ENCODE measurements around the gene GCC2. TPM values are rescaled to one million over a fixed set of nuclear protein-coding genes. Genes with fewer than 3 reads are reported as not detected.
"Not testable (repeated sequence)": the region's sequence is repeated elsewhere in the genome, so short reads cannot be mapped to it uniquely, and the experiment has no call there.

GCC2 gene
- total RNA-seq, 1 donor from 2014 or later: 34.3 TPM

DNA sequence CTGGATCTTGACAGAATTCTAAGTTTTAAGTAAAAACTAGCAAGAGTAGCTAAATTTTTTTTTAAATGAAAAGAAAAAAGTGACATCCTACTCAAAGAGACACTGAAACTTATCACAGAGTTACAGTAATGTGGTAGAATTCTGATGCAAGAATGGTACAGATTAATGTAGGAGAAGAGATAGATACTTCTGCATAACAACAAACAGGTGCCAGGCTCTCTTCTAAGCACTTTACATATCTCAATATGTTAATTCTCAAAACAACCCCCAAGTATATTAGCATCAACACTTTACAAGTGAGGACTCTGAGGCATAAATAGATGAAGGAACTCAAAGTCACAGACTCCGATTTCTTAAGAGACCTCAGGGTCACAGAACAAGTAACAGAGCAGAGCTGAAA, 28.1 kb downstream of the GCC2 start:
- H3K36me3 Mint-ChIP-seq (ENCODE audit: unreplicated experiment): peaks cover 51% of the 10 kb centered on the region
- H3K9me3 Mint-ChIP-seq (ENCODE audit: unreplicated experiment): no peaks in the 10 kb centered on the region
- H3K4me1 Mint-ChIP-seq (ENCODE audit: unreplicated experiment): no peaks in the 10 kb centered on the region
- no peak overlapping the region for H3K27ac Mint-ChIP-seq (ENCODE audit: unreplicated experiment)
- DNase-seq (ENCODE audit: extremely low spot score, unreplicated experiment): no peak
- no peak overlapping the region for H3K4me3 Mint-ChIP-seq (ENCODE audit: unreplicated experiment)
- H3K27me3 Mint-ChIP-seq (ENCODE audit: unreplicated experiment): no peaks in the 10 kb centered on the region
- TF ChIP-seq, protein P1, sequence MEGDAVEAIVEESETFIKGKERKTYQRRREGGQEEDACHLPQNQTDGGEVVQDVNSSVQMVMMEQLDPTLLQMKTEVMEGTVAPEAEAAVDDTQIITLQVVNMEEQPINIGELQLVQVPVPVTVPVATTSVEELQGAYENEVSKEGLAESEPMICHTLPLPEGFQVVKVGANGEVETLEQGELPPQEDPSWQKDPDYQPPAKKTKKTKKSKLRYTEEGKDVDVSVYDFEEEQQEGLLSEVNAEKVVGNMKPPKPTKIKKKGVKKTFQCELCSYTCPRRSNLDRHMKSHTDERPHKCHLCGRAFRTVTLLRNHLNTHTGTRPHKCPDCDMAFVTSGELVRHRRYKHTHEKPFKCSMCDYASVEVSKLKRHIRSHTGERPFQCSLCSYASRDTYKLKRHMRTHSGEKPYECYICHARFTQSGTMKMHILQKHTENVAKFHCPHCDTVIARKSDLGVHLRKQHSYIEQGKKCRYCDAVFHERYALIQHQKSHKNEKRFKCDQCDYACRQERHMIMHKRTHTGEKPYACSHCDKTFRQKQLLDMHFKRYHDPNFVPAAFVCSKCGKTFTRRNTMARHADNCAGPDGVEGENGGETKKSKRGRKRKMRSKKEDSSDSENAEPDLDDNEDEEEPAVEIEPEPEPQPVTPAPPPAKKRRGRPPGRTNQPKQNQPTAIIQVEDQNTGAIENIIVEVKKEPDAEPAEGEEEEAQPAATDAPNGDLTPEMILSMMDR (IDR thresholded peaks at IDR 0.05): no peak

DNA sequence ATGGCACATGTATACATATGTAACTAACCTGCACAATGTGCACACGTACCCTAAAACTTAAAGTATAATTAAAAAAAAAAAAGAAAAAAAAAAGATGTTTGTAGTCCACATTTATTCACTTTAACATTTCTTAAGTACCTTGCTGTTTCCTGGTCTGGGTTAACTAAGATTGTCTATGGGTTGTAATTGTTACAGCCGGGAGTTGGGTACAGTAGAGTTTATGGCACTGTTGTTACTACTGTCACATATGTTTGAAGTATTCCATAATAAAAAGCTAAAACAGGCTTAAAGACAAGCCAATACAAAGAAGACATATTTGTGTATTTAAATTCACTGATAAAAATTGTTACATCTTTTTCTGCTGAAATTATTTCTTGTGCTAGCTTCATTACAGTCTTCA, 36.2 kb downstream of the GCC2 start:
- H3K27ac Mint-ChIP-seq (ENCODE audit: unreplicated experiment): no peak overlapping the region
- H3K9me3 Mint-ChIP-seq (ENCODE audit: unreplicated experiment): peaks cover 4% of the 10 kb centered on the region
- no peak overlapping the region for H3K4me3 Mint-ChIP-seq (ENCODE audit: unreplicated experiment)
- DNase-seq (ENCODE audit: extremely low spot score, unreplicated experiment): no peak
- TF ChIP-seq, protein P1 (IDR thresholded peaks at IDR 0.05): no peak
- peaks cover 53% of the 10 kb centered on the region for H3K36me3 Mint-ChIP-seq (ENCODE audit: unreplicated experiment)
- no peaks in the 10 kb centered on the region for H3K27me3 Mint-ChIP-seq (ENCODE audit: unreplicated experiment)
- no peaks in the 10 kb centered on the region for H3K4me1 Mint-ChIP-seq (ENCODE audit: unreplicated experiment)

DNA sequence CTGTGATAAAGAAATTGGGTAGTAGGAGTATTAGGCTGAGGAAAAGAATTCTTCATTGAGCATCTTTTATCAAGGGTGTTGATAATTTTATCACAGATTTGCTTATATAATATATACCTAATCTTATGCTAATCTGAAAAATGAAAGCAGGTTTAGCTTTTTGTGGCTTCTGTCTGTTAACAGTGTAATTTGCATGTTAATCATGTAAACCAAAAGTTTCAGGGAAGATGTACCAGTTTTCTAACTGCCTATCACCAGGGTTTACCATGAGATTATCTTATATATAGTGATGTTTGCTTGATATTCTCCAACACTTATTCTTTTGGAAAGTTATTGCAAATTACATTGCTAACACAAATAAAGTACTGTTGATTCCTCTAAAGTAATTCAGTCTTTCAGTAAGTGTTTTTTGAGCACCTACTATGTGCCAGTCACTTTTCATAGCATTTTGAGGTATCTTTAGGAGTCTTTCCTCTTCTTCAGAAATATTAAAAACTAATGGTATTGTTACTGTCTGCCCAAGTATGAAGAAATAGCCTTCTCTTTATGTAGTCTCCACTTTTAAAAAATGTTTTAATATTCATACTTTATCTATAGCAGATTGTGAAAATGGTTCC, 41.6 kb downstream of the GCC2 start:
- Mint-ChIP-seq H3K27ac (ENCODE audit: unreplicated experiment) (peak overlapping the region; percentile 6), H3K4me3 (ENCODE audit: unreplicated experiment) (no peak overlapping the region), H3K4me1 (ENCODE audit: unreplicated experiment) (peaks cover 14% of the 10 kb centered on the region), H3K36me3 (ENCODE audit: unreplicated experiment) (peaks cover 49% of the 10 kb centered on the region), H3K27me3 (ENCODE audit: unreplicated experiment) (no peaks in the 10 kb centered on the region), H3K9me3 (ENCODE audit: unreplicated experiment) (no peaks in the 10 kb centered on the region)
- TF ChIP-seq, protein P1 (IDR thresholded peaks at IDR 0.05): no peak
- no peak for DNase-seq (ENCODE audit: extremely low spot score, unreplicated experiment)

DNA sequence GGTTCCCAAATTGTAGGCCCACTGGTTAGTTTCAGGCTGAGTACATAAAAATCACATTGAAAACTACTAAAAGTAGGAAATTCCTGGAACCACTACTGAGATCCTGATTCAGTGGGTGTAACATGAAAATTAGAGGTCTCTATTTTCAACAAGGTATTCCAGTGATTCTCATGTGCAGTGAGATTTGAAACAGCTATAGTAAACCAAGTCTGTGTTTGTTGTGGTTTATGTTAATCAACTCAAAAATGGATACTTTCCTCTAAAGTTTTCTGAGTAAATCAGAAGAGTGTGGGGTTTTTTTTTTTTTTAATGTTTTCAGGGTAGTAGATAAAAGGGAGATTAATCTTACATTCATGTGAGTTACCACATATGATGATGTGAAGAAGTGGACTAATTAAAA, 42.8 kb downstream of the GCC2 start:
- no peak for DNase-seq (ENCODE audit: extremely low spot score, unreplicated experiment)
- Mint-ChIP-seq H3K9me3 (ENCODE audit: unreplicated experiment) (no peaks in the 10 kb centered on the region), H3K27me3 (ENCODE audit: unreplicated experiment) (no peaks in the 10 kb centered on the region), H3K4me1 (ENCODE audit: unreplicated experiment) (peaks cover 14% of the 10 kb centered on the region), H3K4me3 (ENCODE audit: unreplicated experiment) (no peak overlapping the region), H3K27ac (ENCODE audit: unreplicated experiment) (peak overlapping the region; percentile 86), H3K36me3 (ENCODE audit: unreplicated experiment) (peaks cover 49% of the 10 kb centered on the region)
- TF ChIP-seq, protein P1 (IDR thresholded peaks at IDR 0.05): no peak

DNA sequence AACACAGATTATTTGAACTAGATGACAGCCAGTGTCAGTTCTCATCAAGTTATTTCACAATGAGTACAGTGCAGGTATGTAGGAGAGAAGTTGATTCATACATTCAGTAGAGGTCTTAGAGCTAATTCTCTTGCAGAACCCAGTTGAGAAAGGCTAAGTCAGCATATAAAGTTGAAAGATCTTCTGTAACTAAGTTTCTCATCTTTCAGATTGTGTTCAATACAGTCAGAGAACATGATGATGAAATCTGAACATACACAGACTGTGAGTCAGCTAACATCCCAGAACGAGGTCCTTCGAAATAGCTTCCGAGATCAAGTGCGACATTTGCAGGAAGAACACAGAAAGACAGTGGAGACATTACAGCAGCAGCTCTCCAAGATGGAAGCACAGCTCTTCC, 43.4 kb downstream of the GCC2 start:
- no peak for DNase-seq (ENCODE audit: extremely low spot score, unreplicated experiment)
- H3K9me3 Mint-ChIP-seq (ENCODE audit: unreplicated experiment): no peaks in the 10 kb centered on the region
- H3K4me1 Mint-ChIP-seq (ENCODE audit: unreplicated experiment): peaks cover 14% of the 10 kb centered on the region
- TF ChIP-seq, protein P1 (IDR thresholded peaks at IDR 0.05): peak; percentile 12
- H3K27me3 Mint-ChIP-seq (ENCODE audit: unreplicated experiment): no peaks in the 10 kb centered on the region
- H3K27ac Mint-ChIP-seq (ENCODE audit: unreplicated experiment): peak overlapping the region; percentile 86
- no peak overlapping the region for H3K4me3 Mint-ChIP-seq (ENCODE audit: unreplicated experiment)
- H3K36me3 Mint-ChIP-seq (ENCODE audit: unreplicated experiment): peaks cover 46% of the 10 kb centered on the region

DNA sequence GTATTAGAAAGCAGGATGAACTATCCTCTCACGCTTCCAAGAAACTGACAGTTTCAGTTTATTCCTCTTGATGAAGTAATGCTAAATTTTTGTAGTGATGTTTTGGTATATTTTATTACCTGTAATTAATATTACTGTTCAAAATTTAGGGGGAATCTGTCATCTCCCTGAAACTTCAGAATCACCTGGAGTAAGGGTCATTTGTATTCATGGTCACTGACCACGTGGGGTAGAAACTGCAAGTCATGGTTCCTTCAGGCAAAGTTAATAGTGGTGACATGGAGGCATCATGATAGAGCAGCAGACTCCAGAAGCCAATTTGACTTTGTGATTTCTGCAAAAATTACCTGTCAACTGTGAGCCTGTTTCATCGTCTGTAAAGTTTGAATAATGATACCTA, 47.2 kb downstream of the GCC2 start:
- H3K36me3 Mint-ChIP-seq (ENCODE audit: unreplicated experiment): peaks cover 35% of the 10 kb centered on the region

DNA sequence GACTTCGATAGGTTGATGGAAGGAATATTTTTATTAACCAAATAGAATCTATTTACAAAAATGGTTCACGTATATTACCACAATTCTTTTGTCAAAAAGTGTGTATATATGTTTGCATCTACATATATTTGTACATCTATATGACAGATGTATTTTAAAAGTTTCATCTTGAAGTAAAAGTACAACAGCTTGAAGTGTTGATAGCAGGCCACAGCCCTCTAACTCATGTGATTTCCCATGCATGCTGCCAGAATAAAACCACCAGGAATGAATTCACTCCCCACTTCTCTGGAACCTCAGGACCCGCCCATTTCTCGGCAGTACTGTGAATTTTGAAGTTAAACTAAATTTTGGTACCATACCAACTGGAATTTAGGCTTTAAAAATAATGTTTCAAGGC, 58.6 kb downstream of the GCC2 start:
- not testable (repeated sequence) for H3K27ac Mint-ChIP-seq (ENCODE audit: unreplicated experiment); H3K27me3 Mint-ChIP-seq (ENCODE audit: unreplicated experiment); H3K4me3 Mint-ChIP-seq (ENCODE audit: unreplicated experiment); DNase-seq (ENCODE audit: extremely low spot score, unreplicated experiment); H3K4me1 Mint-ChIP-seq (ENCODE audit: unreplicated experiment); H3K9me3 Mint-ChIP-seq (ENCODE audit: unreplicated experiment)
- peaks cover 42% of the 10 kb centered on the region for H3K36me3 Mint-ChIP-seq (ENCODE audit: unreplicated experiment)

More for the DNA sequence above, 47.2 kb downstream of the GCC2 start:
- H3K4me1 Mint-ChIP-seq (ENCODE audit: unreplicated experiment): peaks cover 12% of the 10 kb centered on the region
- H3K27me3 Mint-ChIP-seq (ENCODE audit: unreplicated experiment); DNase-seq (ENCODE audit: extremely low spot score, unreplicated experiment); H3K9me3 Mint-ChIP-seq (ENCODE audit: unreplicated experiment); H3K27ac Mint-ChIP-seq (ENCODE audit: unreplicated experiment); H3K4me3 Mint-ChIP-seq (ENCODE audit: unreplicated experiment): not testable (repeated sequence)

DNA sequence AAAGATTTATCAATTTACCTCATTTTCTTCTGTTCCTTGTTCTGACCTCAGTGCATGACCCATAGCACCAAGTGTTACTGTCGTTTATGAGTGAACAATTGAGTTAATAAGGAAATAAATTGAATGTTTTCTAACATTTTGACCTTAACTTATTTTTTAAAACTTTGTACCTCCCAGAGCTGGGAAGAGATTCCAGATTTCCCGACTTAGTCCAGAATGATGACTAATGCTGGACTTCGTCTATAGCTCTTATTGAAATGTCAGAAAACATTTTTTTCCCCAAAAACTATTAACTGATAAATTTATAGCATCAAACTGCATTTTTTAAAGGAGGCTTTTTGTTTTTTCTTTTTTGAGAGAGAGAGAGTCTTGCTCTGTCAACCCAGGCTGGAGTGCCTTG, 63.4 kb downstream of the GCC2 start:
- not testable (repeated sequence) for DNase-seq (ENCODE audit: extremely low spot score, unreplicated experiment); H3K9me3 Mint-ChIP-seq (ENCODE audit: unreplicated experiment); H3K27ac Mint-ChIP-seq (ENCODE audit: unreplicated experiment); H3K27me3 Mint-ChIP-seq (ENCODE audit: unreplicated experiment); H3K4me3 Mint-ChIP-seq (ENCODE audit: unreplicated experiment)
- peaks cover 13% of the 10 kb centered on the region for H3K4me1 Mint-ChIP-seq (ENCODE audit: unreplicated experiment)
- peaks cover 16% of the 10 kb centered on the region for H3K36me3 Mint-ChIP-seq (ENCODE audit: unreplicated experiment)
